Cardiac muscle cell (in vitro differentiated cells and primary cell): ENCODE data around the gene RTP2. TPM values are rescaled to one million over a fixed set of nuclear protein-coding genes. Genes with fewer than 3 reads are reported as not detected.

Source experiments
- DNase-seq, 2 donors: peaks; one replicate each; pipeline versions ENCODE4 v3.0.0 to v3.0.0-alpha.2; 2010 to 2017; ENCODE audit warnings: low read depth in 1 of 2, low spot score in 1 of 2
- H3K27ac ChIP-seq: fragments of 200-600 bp; sonication (generic); 2 replicates; pipeline ENCODE4 v1.5.1; 2016
- H3K27me3 ChIP-seq: fragments of 200-600 bp; sonication (generic); 2 replicates; pipeline ENCODE4 v1.6.0; 2016; ENCODE audit warnings: control low read depth
- H3K36me3 ChIP-seq: fragments of 200-600 bp; sonication (generic); 2 replicates; pipeline ENCODE4 v1.5.1; 2016; ENCODE audit warnings: control low read depth
- H3K4me1 ChIP-seq: fragments of 200-600 bp; sonication (generic); 2 replicates; pipeline ENCODE4 v1.8.1; 2017; ENCODE audit warnings: low read depth, mild to moderate bottlenecking, mixed run types
- H3K4me3 ChIP-seq: fragments of 200-600 bp; sonication (generic); 2 replicates; pipeline ENCODE4 v1.5.1; 2016; ENCODE audit warnings: mild to moderate bottlenecking
- H3K9me3 ChIP-seq: fragments of 200-600 bp; sonication (generic); 2 replicates; pipeline ENCODE4 v1.5.1; 2017; ENCODE audit warnings: low read depth, mild to moderate bottlenecking, control low read depth
- CTCF ChIP-seq: IDR thresholded peaks from 2 replicates; pipeline ENCODE4 v1.5.1; 2012; ENCODE audit warnings: low read depth, mild to moderate bottlenecking, low read length
- polyA plus RNA-seq: library from polyadenylated mRNA; unstranded; fragments of >200 nt; fragmentation: Nextera tagmentation; extraction: Ambion mirVana; gene quantifications from 2 replicates; pipeline ENCODE4 v1.2.1, GENCODE V29; 2016
- total RNA-seq: library from RNA; depleted of rRNA; stranded (reverse); fragments of >200 nt; gene quantifications from 2 replicates; pipeline ENCODE4 v1.2.3, GENCODE V29; 2016

The RTP2 gene
- total and polyA plus RNA-seq, 2 experiments from 2014 or later, result not detected

DNA sequence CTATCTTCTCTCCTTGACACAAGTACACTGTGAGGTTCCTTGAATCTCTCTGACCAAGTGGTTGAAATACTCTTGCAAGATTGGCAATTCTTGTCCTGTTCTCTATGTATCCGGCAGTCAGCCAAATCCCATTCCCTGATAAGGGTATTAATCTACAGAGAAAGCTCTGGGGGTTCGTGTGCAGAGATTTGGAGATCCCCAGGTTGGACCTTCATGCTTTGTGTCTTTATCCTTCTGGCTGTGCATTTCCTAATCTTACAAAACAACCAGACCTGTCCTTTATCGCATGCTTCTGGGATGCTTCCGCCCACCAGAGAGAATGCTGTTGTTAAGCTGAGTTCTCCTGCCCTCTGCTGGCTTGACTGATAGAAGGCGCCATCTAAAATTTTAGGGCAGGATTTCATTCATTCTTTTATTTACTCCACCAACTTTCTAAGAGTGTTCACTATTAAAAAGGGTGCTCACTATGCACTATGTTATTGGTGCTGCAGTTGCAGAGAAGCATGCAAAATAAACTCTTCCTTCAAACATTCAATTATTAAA lies 23.6 kb downstream of the RTP2 start:
- DNase-seq, result peak; percentile 81 to 83
- H3K36me3 ChIP-seq, result no peaks in the 10 kb centered on the region
- TF ChIP-seq CTCF, result peak; percentile 80
- no peaks in the 10 kb centered on the region for H3K27me3 ChIP-seq
- H3K4me3 ChIP-seq, result no peak overlapping the region
- no peak overlapping the region for H3K27ac ChIP-seq
- no peaks in the 10 kb centered on the region for H3K9me3 ChIP-seq
- peaks cover 6% of the 10 kb centered on the region for H3K4me1 ChIP-seq

DNA sequence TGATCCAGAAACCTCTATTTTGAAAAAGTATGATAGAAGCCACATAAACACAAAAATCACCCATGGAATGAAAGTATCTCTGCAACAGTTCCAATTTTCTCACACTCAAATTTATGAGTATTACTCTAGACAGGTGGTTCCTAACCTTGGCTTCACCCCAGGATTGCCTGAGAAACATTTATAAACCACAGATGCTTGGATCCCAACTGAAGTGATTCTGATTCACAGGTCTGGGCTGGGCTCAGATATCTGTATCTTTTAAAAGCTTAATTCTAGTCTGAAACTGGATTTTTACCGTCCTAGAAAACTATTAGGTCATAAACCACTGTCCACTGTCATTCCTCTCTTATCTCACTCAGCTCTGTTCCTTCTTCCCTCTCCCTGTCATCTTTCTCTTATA lies 24.8 kb downstream of the RTP2 start:
- peaks cover 6% of the 10 kb centered on the region for H3K4me1 ChIP-seq
- H3K36me3 ChIP-seq, result no peaks in the 10 kb centered on the region
- DNase-seq, result no peak
- no peak for TF ChIP-seq CTCF
- H3K27me3 ChIP-seq, result peaks cover 3% of the 10 kb centered on the region
- H3K9me3 ChIP-seq, result no peaks in the 10 kb centered on the region
- H3K27ac ChIP-seq, result no peak overlapping the region
- H3K4me3 ChIP-seq, result no peak overlapping the region

DNA sequence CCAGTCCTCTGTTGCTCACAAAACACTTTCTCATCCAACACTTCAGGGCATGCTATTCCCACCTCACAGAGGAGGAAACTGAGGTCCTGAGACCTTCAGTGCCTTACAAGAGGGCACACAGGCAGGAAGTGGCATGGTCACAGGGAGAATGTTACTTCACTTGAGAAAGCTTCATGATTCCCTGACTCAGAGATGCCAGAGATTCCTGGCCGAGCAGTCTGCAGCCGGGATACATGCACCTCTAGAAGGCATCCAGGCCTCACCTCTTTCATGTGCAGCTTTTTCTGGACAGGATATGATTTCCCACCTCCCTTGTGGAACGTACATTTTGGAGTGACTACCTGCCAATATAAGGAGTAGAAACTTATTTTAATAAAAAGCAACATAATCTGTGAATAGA lies 29.3 kb downstream of the RTP2 start:
- DNase-seq, result no peak
- H3K4me3 ChIP-seq, result no peak overlapping the region
- no peaks in the 10 kb centered on the region for H3K36me3 ChIP-seq
- H3K9me3 ChIP-seq, result no peaks in the 10 kb centered on the region
- peaks cover 38% of the 10 kb centered on the region for H3K27me3 ChIP-seq
- TF ChIP-seq CTCF, result no peak
- no peak overlapping the region for H3K27ac ChIP-seq
- H3K4me1 ChIP-seq, result no peaks in the 10 kb centered on the region

DNA sequence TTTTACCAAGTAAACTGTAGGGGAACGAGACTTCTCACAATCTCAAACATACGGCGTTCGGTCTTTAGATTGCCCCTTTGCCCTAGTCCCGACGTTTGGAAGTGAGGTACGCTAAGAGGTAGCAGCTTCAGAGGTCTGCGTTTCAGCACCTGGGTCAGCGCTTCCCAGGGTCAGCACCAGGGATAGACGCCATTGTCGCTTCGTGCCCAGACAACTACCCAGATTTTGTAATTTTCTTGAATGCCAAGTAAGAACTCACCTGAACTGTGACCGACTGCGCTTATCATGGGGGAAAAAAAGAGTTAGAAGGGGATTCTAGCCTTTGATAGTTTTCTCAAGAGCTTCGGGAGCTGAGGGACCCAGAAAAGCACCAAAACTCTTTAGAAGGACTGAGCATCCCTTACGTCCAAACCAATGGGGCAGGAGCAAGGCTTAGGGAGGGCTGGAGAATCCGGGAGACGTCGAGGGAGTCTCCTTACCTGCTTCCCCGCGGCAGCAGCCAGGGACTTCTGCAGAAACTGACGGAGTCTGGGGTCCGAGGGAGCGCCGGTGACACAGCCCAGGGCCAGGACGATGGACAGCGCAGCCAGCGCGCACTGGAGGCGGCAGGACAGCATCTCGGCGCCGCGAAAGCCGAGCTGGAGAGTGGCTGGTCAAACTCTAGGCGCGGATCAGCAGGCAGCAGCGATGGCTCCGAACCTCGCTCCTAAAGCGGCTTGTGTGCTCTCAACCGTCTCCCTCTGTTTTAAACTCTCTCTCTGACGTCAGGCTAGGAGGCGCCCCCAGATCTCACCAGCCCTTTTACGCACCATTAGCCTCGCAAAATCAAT lies 32.5 kb downstream of the RTP2 start, which contains the start of gene SST:
SST (minus strand) TSS at position 720 of the 830 bp plus-strand sequence; CDS start at position 617, 103 bp downstream.
- no peak for TF ChIP-seq CTCF
- no peaks in the 10 kb centered on the region for H3K36me3 ChIP-seq
- DNase-seq, result peak; percentile 69 to 84
- no peaks in the 10 kb centered on the region for H3K9me3 ChIP-seq
- no peaks in the 10 kb centered on the region for H3K4me1 ChIP-seq
- H3K27ac ChIP-seq, result no peak within 1 kb of the TSS
- H3K27me3 ChIP-seq, result peaks cover 46% of the 10 kb centered on the region
- no peak within 1 kb of the TSS for H3K4me3 ChIP-seq

- no peaks in the 10 kb centered on the region for H3K4me1 ChIP-seq
- no peak overlapping the region for H3K4me3 ChIP-seq
- peaks cover 42% of the 10 kb centered on the region for H3K27me3 ChIP-seq
- no peak for TF ChIP-seq CTCF
- no peak overlapping the region for H3K27ac ChIP-seq
- DNase-seq, result no peak
- no peaks in the 10 kb centered on the region for H3K36me3 ChIP-seq
- no peaks in the 10 kb centered on the region for H3K9me3 ChIP-seq
Measured at GRCh38 chr3:187667526-187667925, 34.8 kb downstream of the RTP2 start.
